ENCODE results near the gene ATMIN. TPM values are rescaled to one million over a fixed set of nuclear protein-coding genes. Genes with fewer than 3 reads are reported as not detected.
A peak's percentile ranks its signal among the peaks of the same experiment; 100 is the strongest.

The ATMIN gene, protein sequence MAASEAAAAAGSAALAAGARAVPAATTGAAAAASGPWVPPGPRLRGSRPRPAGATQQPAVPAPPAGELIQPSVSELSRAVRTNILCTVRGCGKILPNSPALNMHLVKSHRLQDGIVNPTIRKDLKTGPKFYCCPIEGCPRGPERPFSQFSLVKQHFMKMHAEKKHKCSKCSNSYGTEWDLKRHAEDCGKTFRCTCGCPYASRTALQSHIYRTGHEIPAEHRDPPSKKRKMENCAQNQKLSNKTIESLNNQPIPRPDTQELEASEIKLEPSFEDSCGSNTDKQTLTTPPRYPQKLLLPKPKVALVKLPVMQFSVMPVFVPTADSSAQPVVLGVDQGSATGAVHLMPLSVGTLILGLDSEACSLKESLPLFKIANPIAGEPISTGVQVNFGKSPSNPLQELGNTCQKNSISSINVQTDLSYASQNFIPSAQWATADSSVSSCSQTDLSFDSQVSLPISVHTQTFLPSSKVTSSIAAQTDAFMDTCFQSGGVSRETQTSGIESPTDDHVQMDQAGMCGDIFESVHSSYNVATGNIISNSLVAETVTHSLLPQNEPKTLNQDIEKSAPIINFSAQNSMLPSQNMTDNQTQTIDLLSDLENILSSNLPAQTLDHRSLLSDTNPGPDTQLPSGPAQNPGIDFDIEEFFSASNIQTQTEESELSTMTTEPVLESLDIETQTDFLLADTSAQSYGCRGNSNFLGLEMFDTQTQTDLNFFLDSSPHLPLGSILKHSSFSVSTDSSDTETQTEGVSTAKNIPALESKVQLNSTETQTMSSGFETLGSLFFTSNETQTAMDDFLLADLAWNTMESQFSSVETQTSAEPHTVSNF
- 32.7 TPM for total RNA-seq
- polyA plus RNA-seq = 10 to 100 TPM; 25.9 to 42.9 (median 32.0) TPM

DNA sequence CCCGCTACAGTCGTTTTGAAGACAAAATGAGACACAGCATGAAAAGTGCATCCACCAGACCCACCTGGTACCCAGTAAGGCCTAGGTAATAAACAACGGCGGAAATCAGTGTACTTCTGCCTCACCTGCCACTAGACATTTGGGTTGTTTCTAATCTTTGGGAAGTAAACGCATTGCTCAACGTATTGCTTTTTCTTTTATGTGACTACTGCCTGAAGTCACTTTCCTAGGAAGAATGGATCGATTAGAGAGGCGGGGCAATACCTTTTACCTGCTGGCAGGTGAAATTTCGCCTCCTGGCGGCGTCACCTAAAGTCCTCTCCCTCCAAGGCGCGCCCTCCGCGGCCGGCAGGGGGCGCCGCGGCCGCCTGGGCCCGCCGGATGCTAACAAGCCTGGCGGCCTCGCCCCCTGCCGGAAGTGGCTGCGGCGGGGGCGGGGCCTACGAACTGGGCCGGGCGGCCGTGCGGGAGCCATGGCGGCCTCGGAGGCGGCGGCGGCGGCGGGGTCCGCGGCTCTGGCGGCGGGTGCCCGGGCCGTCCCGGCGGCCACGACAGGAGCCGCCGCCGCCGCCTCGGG is at the start of gene ATMIN:
Gene ATMIN (plus strand): TSS at position 445 of the 577 bp plus-strand sequence. CDS start 29 bp downstream, at position 474.
- DNase-seq (peak; percentile 85 to 91 (median 89)), ATAC-seq (ENCODE audit: low read depth in 2 of 2) (peak; percentile 97 to 98)
- H3K9me3 ChIP-seq (ENCODE audit: control insufficient read depth in 2 of 2, low read length in 2 of 2) = no peaks in the 10 kb centered on the region
- H3K4me3 Mint-ChIP-seq = peak within 1 kb of the TSS; percentile 87 to 95 (median 91)
- peaks cover 3% of the 10 kb centered on the region for H3K36me3 Mint-ChIP-seq
- H3K27ac Mint-ChIP-seq = peak within 1 kb of the TSS; percentile 66 to 89 (median 77)
- no peaks in the 10 kb centered on the region for H3K9me3 Mint-ChIP-seq
- H3K27me3 Mint-ChIP-seq = no peaks in the 10 kb centered on the region
- peaks cover 11 to 44% (median 25%) of the 10 kb centered on the region in 4 donors for H3K4me1 Mint-ChIP-seq
- H3K4me1 ChIP-seq (ENCODE audit: control insufficient read depth, insufficient read depth, low read length, poor library complexity, severe bottlenecking) = peaks cover 15% of the 10 kb centered on the region
- H3K27me3 ChIP-seq (ENCODE audit: control insufficient read depth, insufficient read depth, low read length) = no peaks in the 10 kb centered on the region
- H3K27ac ChIP-seq (ENCODE audit: insufficient read depth, low read length, poor library complexity, severe bottlenecking) = peak within 1 kb of the TSS; percentile 3
- H3K4me3 ChIP-seq (ENCODE audit: low read depth, low read length) = peak within 1 kb of the TSS; percentile 89
- H3K36me3 ChIP-seq (ENCODE audit: control insufficient read depth, insufficient read depth, low read length) = peaks cover 7% of the 10 kb centered on the region

DNA sequence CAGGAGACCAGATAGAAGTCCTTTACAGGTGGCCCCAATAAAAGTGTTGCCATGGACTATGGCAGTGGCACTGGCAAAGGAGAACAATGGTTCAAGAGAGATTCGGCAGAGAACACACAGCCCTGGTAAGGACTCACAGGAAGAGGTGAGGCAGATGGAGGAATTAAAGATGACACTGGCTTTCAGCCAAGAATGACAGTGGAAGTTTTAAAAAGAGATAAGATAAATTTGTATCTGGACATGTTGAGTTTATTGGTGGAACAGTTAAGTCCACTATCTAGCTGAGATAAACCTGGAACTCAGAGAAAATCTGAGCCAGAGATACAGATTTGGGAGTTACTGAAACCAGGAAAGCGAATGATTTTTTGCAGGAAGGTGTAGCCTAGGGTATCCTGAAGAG is 49.1 kb upstream of the ATMIN start:
- H3K27me3 ChIP-seq (ENCODE audit: control insufficient read depth, insufficient read depth, low read length) = no peaks in the 10 kb centered on the region
- Mint-ChIP-seq H3K4me3 (no peak overlapping the region), H3K27ac (peak overlapping the region; percentile 18 to 80 (median 80)), H3K9me3 (no peaks in the 10 kb centered on the region), H3K4me1 (peaks cover 31 to 57% (median 44%) of the 10 kb centered on the region in 4 donors), H3K36me3 (peaks cover 9% of the 10 kb centered on the region), H3K27me3 (no peaks in the 10 kb centered on the region)
- ATAC-seq (ENCODE audit: low read depth in 2 of 2) (no peak), DNase-seq (no peak)
- peaks cover 25% of the 10 kb centered on the region for H3K36me3 ChIP-seq (ENCODE audit: control insufficient read depth, insufficient read depth, low read length)
- no peak overlapping the region for H3K4me3 ChIP-seq (ENCODE audit: low read depth, low read length)
- H3K4me1 ChIP-seq (ENCODE audit: control insufficient read depth, insufficient read depth, low read length, poor library complexity, severe bottlenecking) = no peaks in the 10 kb centered on the region
- no peak overlapping the region for H3K27ac ChIP-seq (ENCODE audit: insufficient read depth, low read length, poor library complexity, severe bottlenecking)
- H3K9me3 ChIP-seq (ENCODE audit: control insufficient read depth in 2 of 2, low read length in 2 of 2) = no peaks in the 10 kb centered on the region

DNA sequence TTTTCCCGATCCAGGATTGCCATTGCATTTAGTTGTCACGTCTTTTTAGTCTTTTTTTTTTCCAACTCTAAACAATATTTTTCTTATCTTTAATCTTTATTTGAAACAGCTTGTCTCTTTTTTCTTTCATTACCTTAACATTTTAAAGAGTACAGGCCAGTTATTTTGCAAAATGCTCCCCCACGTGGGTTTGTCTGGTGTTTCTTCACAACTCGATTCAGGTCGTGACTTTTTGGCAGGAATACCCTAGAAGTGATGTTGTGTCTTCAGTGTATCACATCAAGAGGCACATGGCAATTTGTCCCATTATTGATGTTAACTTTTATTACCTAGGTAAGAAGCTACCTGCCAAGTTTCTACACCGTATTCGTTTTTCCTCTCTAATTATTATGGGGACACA is 46.9 kb upstream of the ATMIN start:
- DNase-seq (no peak), ATAC-seq (ENCODE audit: low read depth in 2 of 2) (no peak)
- peaks cover 3% of the 10 kb centered on the region for H3K36me3 Mint-ChIP-seq
- no peak overlapping the region for H3K27ac Mint-ChIP-seq
- H3K9me3 Mint-ChIP-seq = no peaks in the 10 kb centered on the region
- peaks cover 4% of the 10 kb centered on the region for H3K4me1 ChIP-seq (ENCODE audit: control insufficient read depth, insufficient read depth, low read length, poor library complexity, severe bottlenecking)
- peaks cover 42 to 65% (median 44%) of the 10 kb centered on the region in 4 donors for H3K4me1 Mint-ChIP-seq
- no peak overlapping the region for H3K27ac ChIP-seq (ENCODE audit: insufficient read depth, low read length, poor library complexity, severe bottlenecking)
- no peaks in the 10 kb centered on the region for H3K27me3 Mint-ChIP-seq
- peaks cover 30% of the 10 kb centered on the region for H3K36me3 ChIP-seq (ENCODE audit: control insufficient read depth, insufficient read depth, low read length)
- no peaks in the 10 kb centered on the region for H3K9me3 ChIP-seq (ENCODE audit: control insufficient read depth in 2 of 2, low read length in 2 of 2)
- no peaks in the 10 kb centered on the region for H3K27me3 ChIP-seq (ENCODE audit: control insufficient read depth, insufficient read depth, low read length)
- H3K4me3 ChIP-seq (ENCODE audit: low read depth, low read length) = no peak overlapping the region
- no peak overlapping the region for H3K4me3 Mint-ChIP-seq

DNA sequence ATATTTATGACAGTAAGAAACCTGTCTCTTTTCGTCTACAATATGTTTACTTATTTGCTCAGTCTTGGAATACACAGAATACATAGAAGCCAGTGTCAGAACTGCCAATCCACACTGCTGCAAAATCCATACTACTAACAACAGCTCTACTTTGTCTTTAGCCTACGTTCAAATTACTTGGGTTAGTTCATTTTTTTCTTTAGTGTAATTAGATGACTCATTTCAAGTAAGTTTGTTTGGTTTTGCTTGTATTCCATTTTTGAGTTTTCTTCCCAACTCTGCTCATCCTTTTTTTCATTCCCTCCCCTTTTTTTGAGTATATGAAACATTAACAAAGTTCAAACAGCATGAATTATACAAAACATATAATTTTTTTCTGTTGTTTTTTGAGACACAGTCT is 45.8 kb upstream of the ATMIN start:
- peaks cover 44 to 68% (median 48%) of the 10 kb centered on the region in 4 donors for H3K4me1 Mint-ChIP-seq
- peaks cover 28% of the 10 kb centered on the region for H3K36me3 ChIP-seq (ENCODE audit: control insufficient read depth, insufficient read depth, low read length)
- peaks cover 4% of the 10 kb centered on the region for H3K4me1 ChIP-seq (ENCODE audit: control insufficient read depth, insufficient read depth, low read length, poor library complexity, severe bottlenecking)

DNA sequence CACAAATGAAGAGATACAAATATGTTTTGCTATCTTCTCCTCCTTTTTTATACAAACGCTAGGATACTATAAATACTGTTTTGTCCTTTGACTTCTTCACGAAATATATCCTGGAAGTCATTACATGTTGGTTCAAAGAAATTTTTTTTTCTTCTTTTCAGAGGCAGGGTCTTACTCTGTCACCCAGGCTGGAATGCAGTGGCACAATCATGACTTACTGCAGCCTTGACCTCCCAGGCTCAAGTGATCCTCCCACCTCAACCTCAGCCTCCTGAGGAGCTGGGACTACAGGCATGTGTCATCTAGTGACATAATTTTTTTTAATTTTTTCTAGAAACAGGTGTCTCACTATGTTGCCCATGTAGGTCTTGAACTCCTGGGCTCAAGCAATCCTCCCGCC is 45.1 kb upstream of the ATMIN start:
- H3K36me3 Mint-ChIP-seq = peaks cover 3% of the 10 kb centered on the region
- H3K27me3 ChIP-seq (ENCODE audit: control insufficient read depth, insufficient read depth, low read length) = no peaks in the 10 kb centered on the region
- H3K4me3 Mint-ChIP-seq = peak overlapping the region in 1 of 4 donors; percentile 13
- H3K27me3 Mint-ChIP-seq = no peaks in the 10 kb centered on the region
- ATAC-seq (ENCODE audit: low read depth in 2 of 2) = no peak
- H3K4me3 ChIP-seq (ENCODE audit: low read depth, low read length) = no peak overlapping the region
- no peaks in the 10 kb centered on the region for H3K9me3 Mint-ChIP-seq
- no peaks in the 10 kb centered on the region for H3K9me3 ChIP-seq (ENCODE audit: control insufficient read depth in 2 of 2, low read length in 2 of 2)
- no peak for DNase-seq
- H3K27ac ChIP-seq (ENCODE audit: insufficient read depth, low read length, poor library complexity, severe bottlenecking) = no peak overlapping the region
- H3K36me3 ChIP-seq (ENCODE audit: control insufficient read depth, insufficient read depth, low read length) = peaks cover 28% of the 10 kb centered on the region
- peaks cover 37 to 68% (median 46%) of the 10 kb centered on the region in 4 donors for H3K4me1 Mint-ChIP-seq
- H3K4me1 ChIP-seq (ENCODE audit: control insufficient read depth, insufficient read depth, low read length, poor library complexity, severe bottlenecking) = peaks cover 4% of the 10 kb centered on the region
- peak overlapping the region in 1 of 3 donors; percentile 79 for H3K27ac Mint-ChIP-seq

More for the DNA sequence above, 45.8 kb upstream of the ATMIN start:
- no peak overlapping the region for H3K4me3 Mint-ChIP-seq
- DNase-seq = no peak
- no peaks in the 10 kb centered on the region for H3K27me3 Mint-ChIP-seq
- no peaks in the 10 kb centered on the region for H3K9me3 Mint-ChIP-seq
- H3K27ac Mint-ChIP-seq = peak overlapping the region in 1 of 3 donors; percentile 42
- peaks cover 3% of the 10 kb centered on the region for H3K36me3 Mint-ChIP-seq
- Histone ChIP-seq H3K27me3 (ENCODE audit: control insufficient read depth, insufficient read depth, low read length) (no peaks in the 10 kb centered on the region), H3K27ac (ENCODE audit: insufficient read depth, low read length, poor library complexity, severe bottlenecking) (no peak overlapping the region), H3K9me3 (ENCODE audit: control insufficient read depth in 2 of 2, low read length in 2 of 2) (no peaks in the 10 kb centered on the region), H3K4me3 (ENCODE audit: low read depth, low read length) (no peak overlapping the region)
- no peak for ATAC-seq (ENCODE audit: low read depth in 2 of 2)

DNA sequence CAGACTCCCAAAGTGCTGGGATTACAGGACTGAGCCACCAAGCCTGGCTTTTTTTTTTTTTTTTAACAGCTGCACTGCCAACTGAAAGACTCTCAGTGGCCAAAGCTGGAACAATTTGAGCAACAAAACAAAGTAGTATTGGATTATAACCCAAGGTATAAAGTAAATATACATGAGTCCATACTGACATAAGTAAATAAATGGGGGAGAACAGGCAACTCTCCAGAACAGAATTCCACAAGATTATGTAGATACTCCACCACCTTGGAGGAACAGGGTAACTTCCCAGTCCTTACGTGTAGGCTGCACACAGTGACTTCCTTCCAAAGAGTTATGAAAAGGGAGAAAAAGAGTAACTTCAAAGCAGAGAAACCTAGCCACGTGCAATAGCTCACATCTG is 44.7 kb upstream of the ATMIN start:
- peaks cover 24% of the 10 kb centered on the region for H3K36me3 ChIP-seq (ENCODE audit: control insufficient read depth, insufficient read depth, low read length)
- no peak overlapping the region for H3K4me3 ChIP-seq (ENCODE audit: low read depth, low read length)
- peaks cover 4% of the 10 kb centered on the region for H3K4me1 ChIP-seq (ENCODE audit: control insufficient read depth, insufficient read depth, low read length, poor library complexity, severe bottlenecking)
- no peak overlapping the region for H3K27ac ChIP-seq (ENCODE audit: insufficient read depth, low read length, poor library complexity, severe bottlenecking)
- DNase-seq (no peak), ATAC-seq (ENCODE audit: low read depth in 2 of 2) (no peak)
- Mint-ChIP-seq H3K9me3 (no peaks in the 10 kb centered on the region), H3K27ac (peak overlapping the region in 1 of 3 donors; percentile 79), H3K4me1 (peaks cover 36 to 69% (median 45%) of the 10 kb centered on the region in 4 donors), H3K27me3 (no peaks in the 10 kb centered on the region), H3K36me3 (peaks cover 3% of the 10 kb centered on the region), H3K4me3 (no peak overlapping the region)
- H3K9me3 ChIP-seq (ENCODE audit: control insufficient read depth in 2 of 2, low read length in 2 of 2) = no peaks in the 10 kb centered on the region
- no peaks in the 10 kb centered on the region for H3K27me3 ChIP-seq (ENCODE audit: control insufficient read depth, insufficient read depth, low read length)

DNA sequence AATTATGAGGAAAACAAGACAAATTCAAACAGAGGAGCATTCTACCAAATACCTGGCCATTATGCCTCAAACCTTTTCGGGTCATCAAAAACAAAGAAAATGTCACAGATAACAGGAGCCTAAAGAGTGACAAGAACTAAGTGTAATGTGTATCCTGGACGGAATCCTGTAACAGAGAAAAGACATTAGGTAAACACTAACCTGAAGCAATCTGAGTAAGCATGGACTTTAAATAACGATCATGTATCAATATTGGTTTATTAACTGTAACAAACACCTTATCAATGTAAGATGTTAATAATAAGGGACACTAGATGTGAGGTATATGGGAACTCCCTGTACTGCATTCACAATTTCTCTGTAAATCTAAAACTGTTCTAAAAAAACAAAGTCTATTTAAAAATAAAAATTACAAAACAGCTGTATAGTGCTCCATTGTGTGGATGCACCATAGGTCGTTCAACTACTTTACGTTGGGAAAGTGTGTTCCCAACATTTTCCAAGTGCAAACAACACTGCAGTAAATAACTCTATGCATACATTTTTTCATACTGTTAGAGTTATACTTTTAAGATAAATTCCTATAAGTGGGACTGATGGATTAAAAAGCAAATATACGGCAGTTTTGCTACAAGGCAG is 43.7 kb upstream of the ATMIN start:
- H3K9me3 ChIP-seq (ENCODE audit: control insufficient read depth in 2 of 2, low read length in 2 of 2) = no peaks in the 10 kb centered on the region
- H3K4me1 ChIP-seq (ENCODE audit: control insufficient read depth, insufficient read depth, low read length, poor library complexity, severe bottlenecking) = peaks cover 4% of the 10 kb centered on the region
- Mint-ChIP-seq H3K9me3 (no peaks in the 10 kb centered on the region), H3K36me3 (peaks cover 3% of the 10 kb centered on the region), H3K4me3 (no peak overlapping the region), H3K27ac (no peak overlapping the region), H3K4me1 (peaks cover 31 to 67% (median 44%) of the 10 kb centered on the region in 4 donors), H3K27me3 (no peaks in the 10 kb centered on the region)
- H3K27me3 ChIP-seq (ENCODE audit: control insufficient read depth, insufficient read depth, low read length) = no peaks in the 10 kb centered on the region
- no peak overlapping the region for H3K4me3 ChIP-seq (ENCODE audit: low read depth, low read length)
- no peak for ATAC-seq (ENCODE audit: low read depth in 2 of 2)
- H3K36me3 ChIP-seq (ENCODE audit: control insufficient read depth, insufficient read depth, low read length) = peaks cover 24% of the 10 kb centered on the region
- DNase-seq = no peak
- no peak overlapping the region for H3K27ac ChIP-seq (ENCODE audit: insufficient read depth, low read length, poor library complexity, severe bottlenecking)
